ENCODE measurements around the gene UBQLN2. TPM values are rescaled to one million over a fixed set of nuclear protein-coding genes. Genes with fewer than 3 reads are reported as not detected.
"Not testable (repeated sequence)": the region's sequence is repeated elsewhere in the genome, so short reads cannot be mapped to it uniquely, and the experiment has no call there.

The UBQLN2 gene
- total RNA-seq, 1 donor from 2014 or later = 38.9 TPM

- no peak overlapping the region for H3K27ac Mint-ChIP-seq (ENCODE audit: unreplicated experiment)
- Histone ChIP-seq H2AFZ (ENCODE audit: low read depth, low read length) (no peak overlapping the region), H3K9ac (ENCODE audit: low read length) (no peak overlapping the region), H3K4me1 (ENCODE audit: insufficient read depth, low read length) (no peaks in the 10 kb centered on the region), H3K27me3 (ENCODE audit: insufficient read depth, low read length) (no peaks in the 10 kb centered on the region), H3K79me2 (ENCODE audit: insufficient read depth, low read length) (no peaks in the 10 kb centered on the region), H3K27ac (ENCODE audit: low read depth, low read length) (no peak overlapping the region), H3K36me3 (ENCODE audit: insufficient read depth, low read length) (no peaks in the 10 kb centered on the region), H4K20me1 (ENCODE audit: insufficient read depth, low read length) (no peaks in the 10 kb centered on the region), H3K9me3 (ENCODE audit: insufficient read depth, low read depth, low read length) (no peaks in the 10 kb centered on the region), H3K4me3 (ENCODE audit: insufficient read depth, low read depth, low read length) (no peak overlapping the region), H3K4me2 (ENCODE audit: low read length) (no peak overlapping the region)
- H3K9me3 Mint-ChIP-seq (ENCODE audit: unreplicated experiment) = peaks cover 2% of the 10 kb centered on the region
- no peak overlapping the region for H3K4me3 Mint-ChIP-seq (ENCODE audit: unreplicated experiment)
- TF ChIP-seq EZH2 (IDR thresholded peaks at IDR 0.05; ENCODE audit: insufficient read depth, low read length) = no peak
- TF ChIP-seq CTCF (IDR thresholded peaks at IDR 0.05; ENCODE audit: insufficient read depth, low read depth, low read length) = no peak
- H3K27me3 Mint-ChIP-seq (ENCODE audit: low read depth, unreplicated experiment) = no peaks in the 10 kb centered on the region
- no peaks in the 10 kb centered on the region for H3K4me1 Mint-ChIP-seq (ENCODE audit: low read depth, unreplicated experiment)
- DNase-seq (ENCODE audit: low read depth) (no peak), FAIRE-seq (no peak)
- H3K36me3 Mint-ChIP-seq (ENCODE audit: low read depth, unreplicated experiment) = peaks cover 1% of the 10 kb centered on the region
These were observed 25.2 kb downstream of the UBQLN2 start for GRCh38 chrX:56588397-56589188.

GRCh38 chrX:56591830-56592229, 28.4 kb downstream of the UBQLN2 start:
- H3K4me3 ChIP-seq (ENCODE audit: insufficient read depth, low read depth, low read length); H3K9me3 ChIP-seq (ENCODE audit: insufficient read depth, low read depth, low read length); H3K4me1 ChIP-seq (ENCODE audit: insufficient read depth, low read length); H3K4me3 Mint-ChIP-seq (ENCODE audit: unreplicated experiment); H3K27me3 Mint-ChIP-seq (ENCODE audit: low read depth, unreplicated experiment); H3K4me2 ChIP-seq (ENCODE audit: low read length); H3K27me3 ChIP-seq (ENCODE audit: insufficient read depth, low read length); H2AFZ ChIP-seq (ENCODE audit: low read depth, low read length); H3K27ac ChIP-seq (ENCODE audit: low read depth, low read length); H3K36me3 Mint-ChIP-seq (ENCODE audit: low read depth, unreplicated experiment); H3K4me1 Mint-ChIP-seq (ENCODE audit: low read depth, unreplicated experiment); H4K20me1 ChIP-seq (ENCODE audit: insufficient read depth, low read length); H3K9ac ChIP-seq (ENCODE audit: low read length); H3K27ac Mint-ChIP-seq (ENCODE audit: unreplicated experiment); H3K79me2 ChIP-seq (ENCODE audit: insufficient read depth, low read length); H3K9me3 Mint-ChIP-seq (ENCODE audit: unreplicated experiment); H3K36me3 ChIP-seq (ENCODE audit: insufficient read depth, low read length); DNase-seq (ENCODE audit: low read depth): not testable (repeated sequence)
- FAIRE-seq = peak; percentile 39

GRCh38 chrX:56600141-56600540, 36.7 kb downstream of the UBQLN2 start:
- H3K79me2 ChIP-seq (ENCODE audit: insufficient read depth, low read length) = no peaks in the 10 kb centered on the region

More at GRCh38 chrX:56600141-56600540, 36.7 kb downstream of the UBQLN2 start:
- Mint-ChIP-seq H3K27me3 (ENCODE audit: low read depth, unreplicated experiment) (no peaks in the 10 kb centered on the region), H3K36me3 (ENCODE audit: low read depth, unreplicated experiment) (no peaks in the 10 kb centered on the region), H3K27ac (ENCODE audit: unreplicated experiment) (no peak overlapping the region), H3K4me3 (ENCODE audit: unreplicated experiment) (no peak overlapping the region), H3K9me3 (ENCODE audit: unreplicated experiment) (no peaks in the 10 kb centered on the region), H3K4me1 (ENCODE audit: low read depth, unreplicated experiment) (no peaks in the 10 kb centered on the region)
- H2AFZ ChIP-seq (ENCODE audit: low read depth, low read length) = no peak overlapping the region
- H4K20me1 ChIP-seq (ENCODE audit: insufficient read depth, low read length) = no peaks in the 10 kb centered on the region
- H3K9ac ChIP-seq (ENCODE audit: low read length) = no peak overlapping the region
- H3K36me3 ChIP-seq (ENCODE audit: insufficient read depth, low read length) = no peaks in the 10 kb centered on the region
- no peak overlapping the region for H3K4me2 ChIP-seq (ENCODE audit: low read length)
- H3K27me3 ChIP-seq (ENCODE audit: insufficient read depth, low read length) = no peaks in the 10 kb centered on the region
- no peaks in the 10 kb centered on the region for H3K4me1 ChIP-seq (ENCODE audit: insufficient read depth, low read length)
- H3K9me3 ChIP-seq (ENCODE audit: insufficient read depth, low read depth, low read length) = no peaks in the 10 kb centered on the region
- no peak overlapping the region for H3K27ac ChIP-seq (ENCODE audit: low read depth, low read length)
- FAIRE-seq (peak; percentile 73), DNase-seq (ENCODE audit: low read depth) (peak; percentile 1)
- TF ChIP-seq CTCF (IDR thresholded peaks at IDR 0.05; ENCODE audit: insufficient read depth, low read depth, low read length) (no peak), EZH2 (IDR thresholded peaks at IDR 0.05; ENCODE audit: insufficient read depth, low read length) (no peak)
- H3K4me3 ChIP-seq (ENCODE audit: insufficient read depth, low read depth, low read length) = no peak overlapping the region
